Cerebellar nuclear complex (tissue), 1 donor: Measurements from ENCODE around the gene GBA2.

ENCODE experiments used
- DNase-seq, 2 experiments: peaks; one replicate each; lab custom pipeline; 2025; lab: John Stamatoyannopoulos, UW

GBA2 gene

DNA sequence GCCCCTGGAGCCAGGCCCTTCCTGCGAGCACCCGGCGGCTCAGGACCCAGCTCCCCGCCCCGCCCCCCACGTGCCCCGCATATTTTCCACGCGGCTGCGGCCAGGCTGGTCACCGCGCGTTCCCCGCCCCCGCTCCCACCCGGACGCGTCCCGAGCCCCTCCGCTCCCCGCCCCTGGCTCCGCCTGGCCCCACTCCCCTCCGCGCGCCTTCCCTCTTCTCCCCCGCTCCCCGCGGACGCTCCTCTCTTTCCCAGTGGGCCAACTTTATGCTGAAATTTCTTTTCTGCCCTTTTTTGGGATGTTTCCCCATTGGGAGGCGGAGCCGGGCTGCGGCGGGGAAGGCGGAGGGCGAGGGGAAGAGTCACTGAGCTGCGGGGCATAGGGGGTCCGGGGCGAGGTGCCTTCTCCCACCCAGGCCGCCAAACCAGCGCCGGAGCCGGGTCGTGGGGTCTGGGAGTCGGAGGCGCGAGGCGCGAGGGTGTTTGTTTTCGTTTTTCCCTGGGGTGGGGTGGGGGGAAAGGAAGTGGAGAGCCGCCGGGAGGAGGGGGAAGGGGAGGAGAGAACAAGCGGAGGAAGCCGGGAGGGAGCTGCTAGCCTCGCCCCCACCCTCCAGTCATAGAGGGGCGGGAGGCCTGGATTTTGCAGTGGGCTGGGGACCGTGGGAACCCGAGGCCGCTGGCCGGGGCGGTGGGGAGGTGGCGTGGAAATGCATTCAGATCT lies 58.3 kb downstream of the GBA2 start:
- DNase-seq, result no peak

- DNase-seq, result no peak
Observed at GRCh38 chr9:35690294-35690613, 58.8 kb downstream of the GBA2 start.

DNA sequence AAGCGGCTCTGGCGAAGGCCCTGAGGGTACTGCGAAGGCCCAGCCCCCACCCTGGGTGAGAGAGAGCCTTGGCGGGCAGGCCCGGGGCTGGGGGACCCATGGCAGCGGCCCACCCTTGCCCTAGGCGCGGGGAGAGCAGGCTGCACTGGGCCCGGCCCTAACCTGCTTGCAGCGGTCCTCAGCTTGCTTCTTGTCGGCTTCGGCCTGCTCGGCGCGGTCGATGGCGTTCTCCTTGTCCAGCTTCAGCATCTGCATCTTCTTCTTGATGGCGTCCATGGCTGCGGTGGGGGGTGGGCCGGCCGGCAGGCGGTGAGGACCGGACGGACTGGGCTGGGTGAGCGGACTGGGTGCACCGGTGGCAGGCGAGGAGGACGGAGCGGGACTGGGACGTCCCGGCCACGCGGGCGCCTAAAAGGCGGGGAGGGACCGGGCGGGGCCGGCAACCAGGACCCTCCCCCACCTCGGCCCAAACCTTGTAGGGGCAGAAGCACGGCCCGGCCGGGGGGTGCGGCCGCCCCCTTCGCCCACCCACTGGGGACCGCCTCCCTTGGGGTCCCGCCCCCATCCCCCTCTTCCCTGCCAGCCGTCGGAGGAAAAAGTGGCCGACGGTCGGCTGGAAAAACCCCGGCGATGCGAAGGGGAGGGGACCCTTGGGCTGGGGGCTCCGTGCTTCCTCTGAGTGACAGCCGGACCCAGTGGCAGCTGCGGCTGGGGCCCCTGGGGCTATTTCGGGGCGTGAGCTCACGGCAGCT lies 59.3 kb downstream of the GBA2 start, which contains the start of gene TPM2:
Gene TPM2 (minus strand): TSS at position 384 of the 752 bp plus-strand sequence. CDS start 108 bp downstream, at position 276.
- no peak for DNase-seq

DNA sequence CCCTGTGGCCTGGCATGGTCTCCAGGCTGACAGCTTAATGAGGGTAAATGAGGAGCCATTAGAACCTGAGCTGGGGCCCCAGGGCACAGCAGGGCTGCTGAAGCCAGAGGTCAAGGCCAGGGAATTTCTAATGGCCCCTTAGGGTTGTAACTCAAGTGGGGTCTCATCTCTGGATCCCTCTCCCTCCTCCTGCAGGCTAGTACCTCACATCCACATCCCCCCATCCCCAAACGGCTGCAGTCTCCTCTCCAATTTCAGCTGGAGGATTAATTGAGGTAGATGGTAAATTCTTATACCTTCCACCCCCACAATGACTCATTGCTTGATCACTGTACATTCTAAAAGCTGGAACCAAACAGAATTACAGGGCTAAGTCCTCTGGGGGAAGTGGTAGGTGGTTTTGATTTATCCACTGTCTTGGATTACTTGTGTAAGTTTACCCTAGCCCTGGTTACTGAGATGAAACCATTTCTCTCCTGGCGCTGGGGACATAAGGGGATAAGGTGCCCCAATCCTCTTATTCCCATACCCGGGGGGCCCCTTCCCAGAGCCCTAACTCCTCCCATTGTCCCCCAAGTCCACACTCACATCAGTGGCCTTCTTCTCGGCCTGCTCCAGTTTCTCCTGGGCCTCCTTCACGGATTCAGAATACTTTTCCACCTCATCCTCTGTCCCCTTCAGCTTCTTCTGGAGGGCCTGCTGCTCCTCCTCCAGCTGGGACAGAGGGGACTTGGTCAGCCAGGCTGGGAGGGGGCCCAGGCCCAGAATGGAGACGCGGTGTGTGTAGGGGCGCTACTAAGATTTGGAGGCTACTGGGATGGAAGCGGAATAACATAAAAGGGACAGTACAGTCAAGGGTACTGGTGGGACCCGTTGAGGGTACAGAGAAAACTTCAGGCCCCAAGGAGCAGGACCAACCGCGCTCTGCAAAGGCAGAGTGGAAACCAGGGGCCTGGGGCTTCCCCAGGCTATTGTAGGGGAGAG lies 60.2 kb downstream of the GBA2 start:
- DNase-seq, result no peak

DNA sequence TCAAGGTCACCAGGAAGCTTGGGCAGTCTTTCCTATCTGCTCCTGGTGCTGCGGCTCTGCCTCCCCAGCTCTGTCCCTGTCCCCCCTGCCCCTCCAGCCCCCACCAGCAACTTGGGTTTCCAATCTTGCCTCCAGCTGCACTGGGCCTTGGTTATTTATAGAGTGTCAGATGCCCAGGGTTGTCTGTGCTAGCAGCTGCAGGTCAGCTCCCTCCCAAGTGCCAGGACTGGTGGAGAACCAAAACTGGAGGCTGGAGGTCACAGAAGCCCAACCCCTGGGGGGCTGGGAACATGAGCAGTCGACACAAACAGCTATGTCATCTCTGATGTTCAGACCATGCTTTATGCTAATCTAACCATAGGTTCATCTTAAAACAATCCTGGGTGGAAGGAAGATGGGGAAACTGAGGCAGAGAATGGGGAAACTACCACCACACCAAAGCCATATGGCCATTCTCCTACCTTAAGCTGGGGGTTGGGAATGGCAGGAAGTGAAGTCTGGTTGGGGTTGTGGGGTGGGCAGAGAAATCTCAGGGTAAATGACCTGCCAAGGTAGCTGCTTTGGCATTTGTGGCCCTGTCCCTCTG lies 61.0 kb downstream of the GBA2 start:
- DNase-seq, result no peak

GRCh38 chr9:35687306-35687705 lies 61.7 kb downstream of the GBA2 start:
- no peak for DNase-seq
